HEK293T (cell line): Measurements from ENCODE around the gene TAS2R42.

Experiments
- CTCF ChIA-PET: fragments of 350-600 bp; formaldehyde crosslinking; extraction: SDS; loops from one replicate; lab custom pipeline; 2021; ENCODE audit warnings: antibody characterized with exemption, inconsistent platforms; lab: Yijun Ruan, JAX
- POLR2A ChIA-PET: fragments of 350-600 bp; formaldehyde crosslinking; extraction: SDS; loops from one replicate; lab custom pipeline; 2020; ENCODE audit warnings: antibody characterized with exemption, inconsistent platforms; lab: Yijun Ruan, JAX
- DNase-seq: peaks from one replicate; pipeline ENCODE4 v3.0.0; 2012; ENCODE audit warnings: mixed read lengths; ENCODE audit errors: extremely low spot score
- ARNT ChIP-seq: fragments of 450-650 bp; IDR thresholded peaks from 2 replicates; pipeline ENCODE4 v1.6.1; 2017; ENCODE audit warnings: mild to moderate bottlenecking
- BHLHE40 ChIP-seq: fragments of 450-650 bp; IDR thresholded peaks from 2 replicates; pipeline ENCODE4 v1.6.1; 2016; ENCODE audit warnings: mild to moderate bottlenecking, moderate library complexity, borderline replicate concordance
- CTBP1 ChIP-seq: fragments of 450-650 bp; IDR thresholded peaks from 2 replicates; pipeline ENCODE4 v1.6.1; 2016; ENCODE audit warnings: borderline replicate concordance
- ELF4 ChIP-seq: fragments of 450-650 bp; IDR thresholded peaks from 2 replicates; pipeline ENCODE4 v1.6.1; 2017; ENCODE audit warnings: antibody characterized with exemption
- FOXA1 ChIP-seq: fragments of 450-650 bp; IDR thresholded peaks from 2 replicates; pipeline ENCODE4 v1.6.1; 2016; ENCODE audit warnings: mild to moderate bottlenecking
- FOXK2 ChIP-seq: fragments of 450-650 bp; IDR thresholded peaks from 2 replicates; pipeline ENCODE4 v1.6.1; 2016; ENCODE audit warnings: mild to moderate bottlenecking
- FOXM1 ChIP-seq: fragments of 450-650 bp; IDR thresholded peaks from 2 replicates; pipeline ENCODE4 v1.6.1; 2017; ENCODE audit warnings: mild to moderate bottlenecking, borderline replicate concordance
- HDGF ChIP-seq: fragments of 450-650 bp; IDR thresholded peaks from 2 replicates; pipeline ENCODE4 v1.6.1; 2017; ENCODE audit warnings: antibody characterized with exemption, borderline replicate concordance
- L3MBTL2 ChIP-seq: fragments of 450-650 bp; conservative IDR thresholded peaks from 2 replicates; pipeline ENCODE4 v1.6.1; 2016; ENCODE audit warnings: mild to moderate bottlenecking
- LEF1 ChIP-seq: fragments of 450-650 bp; IDR thresholded peaks from 2 replicates; pipeline ENCODE4 v1.6.1; 2017; ENCODE audit warnings: mild to moderate bottlenecking, borderline replicate concordance
- NFRKB ChIP-seq: fragments of 450-650 bp; IDR thresholded peaks from 2 replicates; pipeline ENCODE4 v1.6.1; 2016; ENCODE audit warnings: mild to moderate bottlenecking, moderate library complexity
- SP1 ChIP-seq: fragments of 450-650 bp; IDR thresholded peaks from 2 replicates; pipeline ENCODE4 v1.6.1; 2017
- SUZ12 ChIP-seq: fragments of 450-650 bp; IDR thresholded peaks from 2 replicates; pipeline ENCODE4 v1.6.1; 2016; ENCODE audit warnings: mild to moderate bottlenecking
- TARDBP ChIP-seq: fragments of 450-650 bp; IDR thresholded peaks from 2 replicates; pipeline ENCODE4 v1.6.1; 2016
- ZNF384 ChIP-seq: fragments of 450-650 bp; IDR thresholded peaks from 2 replicates; pipeline ENCODE4 v1.6.1; 2016
- TF ChIP-seq, protein P1 (sequence below): fragments of 450-650 bp; IDR thresholded peaks from 2 replicates; pipeline ENCODE4 v1.6.1; 2016

Gene TAS2R42

DNA sequence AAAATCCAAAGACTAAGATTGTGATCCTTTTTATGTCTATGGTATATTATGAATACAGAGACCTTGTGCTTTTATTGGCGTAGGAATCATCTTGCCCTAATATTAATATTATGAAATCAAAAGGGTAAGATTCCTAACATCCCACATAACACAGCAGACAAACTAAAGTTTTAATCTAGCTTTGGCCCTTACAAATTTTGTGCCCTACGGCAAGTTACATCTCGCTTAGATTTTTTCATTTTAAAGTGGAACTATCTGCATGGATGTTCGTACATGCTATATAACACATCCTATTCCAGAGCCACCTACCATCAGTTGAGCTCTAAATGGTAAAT is 16.0 kb downstream of the TAS2R42 start:
- TF ChIP-seq SUZ12: no peak
- TF ChIP-seq TARDBP: no peak
- POLR2A ChIA-PET: interaction anchor here (0.6 to 2.5 kb wide), 18 partner anchors 8 to 496 kb away, joined by 3 to 17 read pairs (median 4); partner anchors contain the start of gene TAS2R42
- CTCF ChIA-PET: no interaction called here
- DNase-seq: no peak

DNA sequence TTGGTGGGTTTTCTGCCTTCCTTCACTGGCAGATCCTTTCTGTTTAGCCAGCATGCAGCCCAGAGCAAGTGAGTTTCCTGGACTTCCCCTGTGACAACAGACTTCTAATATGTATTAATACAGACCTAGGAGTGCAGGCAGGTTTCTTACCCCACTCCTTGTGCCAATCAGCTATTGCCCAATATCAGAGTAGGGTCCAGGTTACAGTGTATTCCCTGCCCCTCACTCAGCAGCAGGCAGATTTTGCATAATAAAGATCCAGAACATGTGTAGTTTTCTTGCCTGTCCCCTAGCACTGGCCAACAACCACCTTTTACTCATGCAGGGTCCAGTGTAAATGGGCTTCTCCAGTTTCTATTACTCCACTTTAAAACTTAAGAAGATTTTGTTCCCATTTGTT is 20.4 kb downstream of the TAS2R42 start:
- no peak for TF ChIP-seq CTBP1
- POLR2A ChIA-PET: no interaction called here
- CTCF ChIA-PET: interaction anchor here (0.5 kb wide), 1 partner anchor 245 kb away, joined by 3 read pairs; no protein-coding TSS in a partner anchor

DNA sequence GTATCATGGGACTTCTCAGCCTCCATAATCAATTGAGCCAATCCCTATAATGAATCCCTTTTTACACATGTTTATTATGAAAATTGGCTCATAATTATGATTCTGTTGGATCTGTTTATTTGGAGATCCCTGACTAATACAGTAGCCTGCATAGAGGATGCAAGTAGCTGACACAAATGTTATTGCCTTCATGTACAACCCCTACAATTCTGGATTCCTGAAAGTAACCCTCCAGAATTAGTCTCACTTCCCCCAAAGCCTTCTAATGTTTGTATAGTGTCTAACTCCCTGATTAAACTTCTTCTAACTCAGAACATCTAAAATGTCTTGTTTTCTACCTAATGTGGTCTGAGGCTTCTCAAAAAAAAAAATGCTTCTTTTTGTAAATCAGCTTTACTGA is 22.4 kb downstream of the TAS2R42 start:
- ChIA-PET POLR2A (no interaction called here), CTCF (no interaction called here)
- TF ChIP-seq FOXA1 (no peak), ELF4 (no peak), TARDBP (no peak), BHLHE40 (no peak), NFRKB (no peak), FOXK2 (no peak), ZNF384 (no peak), FOXM1 (no peak), ARNT (no peak), LEF1 (no peak), CTBP1 (no peak), SP1 (no peak), L3MBTL2 (no peak), HDGF (no peak), SUZ12 (no peak)
- TF ChIP-seq, protein P1, sequence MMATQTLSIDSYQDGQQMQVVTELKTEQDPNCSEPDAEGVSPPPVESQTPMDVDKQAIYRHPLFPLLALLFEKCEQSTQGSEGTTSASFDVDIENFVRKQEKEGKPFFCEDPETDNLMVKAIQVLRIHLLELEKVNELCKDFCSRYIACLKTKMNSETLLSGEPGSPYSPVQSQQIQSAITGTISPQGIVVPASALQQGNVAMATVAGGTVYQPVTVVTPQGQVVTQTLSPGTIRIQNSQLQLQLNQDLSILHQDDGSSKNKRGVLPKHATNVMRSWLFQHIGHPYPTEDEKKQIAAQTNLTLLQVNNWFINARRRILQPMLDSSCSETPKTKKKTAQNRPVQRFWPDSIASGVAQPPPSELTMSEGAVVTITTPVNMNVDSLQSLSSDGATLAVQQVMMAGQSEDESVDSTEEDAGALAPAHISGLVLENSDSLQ: no peak
- no peak for DNase-seq

More for the DNA sequence above, 20.4 kb downstream of the TAS2R42 start:
- no peak for DNase-seq

DNA sequence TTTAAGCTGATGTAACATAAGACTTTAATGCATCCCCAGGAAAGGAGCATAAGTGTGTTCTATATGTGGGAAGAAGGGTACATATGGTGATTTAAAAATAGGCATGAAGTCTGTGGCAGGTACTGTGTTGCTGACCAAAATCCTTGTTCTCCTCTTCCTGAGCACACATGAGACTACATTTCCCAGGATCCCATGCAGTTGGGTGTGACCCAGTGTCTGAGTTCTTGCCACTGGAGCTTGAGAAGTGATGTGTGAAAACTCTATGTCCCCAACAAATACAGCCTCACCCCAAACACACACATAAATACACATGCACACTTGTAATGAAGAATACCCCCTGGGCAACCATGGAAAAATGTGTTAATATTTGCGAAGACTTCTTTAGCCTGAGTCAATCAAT is 24.2 kb downstream of the TAS2R42 start:
- ChIA-PET POLR2A (interaction anchor here (2.0 kb wide), 1 partner anchor 9 kb away, joined by 13 read pairs; the partner anchor contains the start of gene SMIM10L1), CTCF (no interaction called here)
- peak; percentile 12 for DNase-seq
- TF ChIP-seq NFRKB (no peak), LEF1 (no peak), SUZ12 (no peak), FOXK2 (no peak), SP1 (no peak), ZNF384 (no peak), L3MBTL2 (no peak), ELF4 (no peak)
- TF ChIP-seq, protein P1: no peak

DNA sequence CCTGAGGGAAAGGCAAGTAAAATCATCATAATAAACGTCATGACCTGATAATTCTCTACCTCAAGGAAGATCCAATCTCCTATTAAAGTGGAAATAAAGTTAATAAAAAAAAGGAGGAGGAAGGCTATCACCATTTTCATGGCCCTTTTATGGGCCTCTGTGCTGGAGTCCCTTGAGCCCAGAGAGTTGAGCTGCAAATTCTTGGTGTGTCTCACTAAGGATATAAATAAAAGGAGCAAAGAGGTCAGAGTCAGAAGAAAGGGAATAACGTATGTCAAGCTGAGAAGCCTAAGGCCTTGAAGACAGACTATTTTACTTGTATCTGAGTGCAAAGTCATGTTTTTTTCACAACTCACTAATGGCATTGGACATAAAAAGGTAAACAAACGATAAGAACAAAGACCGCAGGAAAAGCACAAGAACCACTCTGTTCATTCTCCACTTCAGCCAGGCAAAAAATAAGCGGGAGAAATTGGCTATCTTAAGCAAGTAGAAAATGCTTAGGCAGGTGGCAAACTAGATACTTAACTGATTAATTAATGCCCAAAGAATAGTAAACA is 27.8 kb downstream of the TAS2R42 start:
- CTCF ChIA-PET: no interaction called here
- no peak for DNase-seq
- TF ChIP-seq ARNT (no peak), SUZ12 (no peak), NFRKB (no peak), SP1 (no peak), BHLHE40 (no peak), FOXA1 (no peak), ZNF384 (no peak), LEF1 (no peak), HDGF (no peak), FOXK2 (no peak), ELF4 (no peak), CTBP1 (no peak), TARDBP (no peak), FOXM1 (no peak), L3MBTL2 (no peak)
- TF ChIP-seq, protein P1: no peak
- POLR2A ChIA-PET: interaction anchor here (2.1 kb wide), 1 partner anchor 12 kb away, joined by 12 read pairs; the partner anchor contains the start of gene SMIM10L1

DNA sequence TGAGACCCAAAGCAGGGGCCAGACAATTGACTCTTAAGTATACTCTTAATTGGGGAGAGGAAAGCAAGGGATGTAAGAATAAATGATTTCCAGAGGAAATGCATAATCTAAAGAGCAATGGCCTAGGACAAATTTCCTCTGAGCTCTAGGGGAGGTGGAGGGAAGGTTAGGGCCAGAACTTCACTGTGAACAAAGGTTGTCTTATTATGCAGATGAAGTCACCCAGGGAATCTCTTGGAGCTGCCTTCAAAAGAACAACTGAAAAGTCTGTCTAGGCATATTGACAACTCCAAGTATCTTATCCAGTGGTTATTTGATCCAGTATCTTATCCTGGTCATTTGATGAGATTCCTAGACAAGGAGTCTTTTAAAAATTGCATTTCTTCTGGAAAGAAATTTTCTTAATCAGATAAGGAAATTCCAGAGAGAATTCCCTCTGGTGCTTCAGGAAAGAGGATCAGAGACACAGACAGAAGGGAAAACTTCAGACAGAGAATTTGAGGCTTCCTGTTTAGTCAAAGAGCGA is 32.3 kb downstream of the TAS2R42 start:
- ChIA-PET POLR2A (interaction anchor here (2.4 kb wide), 1 partner anchor 17 kb away, joined by 8 read pairs; the partner anchor contains the start of gene SMIM10L1), CTCF (no interaction called here)
- TF ChIP-seq SP1 (no peak), HDGF (no peak), CTBP1 (no peak), LEF1 (no peak), FOXK2 (no peak), ZNF384 (no peak), SUZ12 (no peak), ARNT (no peak), L3MBTL2 (no peak), FOXA1 (no peak), ELF4 (no peak), TARDBP (no peak), BHLHE40 (no peak), FOXM1 (no peak)
- TF ChIP-seq, protein P1: no peak
- no peak for DNase-seq
